Rectal smooth muscle tissue (tissue), 1 donor: Measurements from ENCODE around the gene ZBTB18.

ENCODE experiments used
- H3K27ac ChIP-seq: one replicate; pipeline ENCODE4 v1.7.0; 2013; ENCODE audit warnings: low read depth, low read length, inconsistent platforms
- H3K27me3 ChIP-seq: one replicate; pipeline ENCODE4 v1.7.0; 2013; ENCODE audit warnings: low read length; ENCODE audit not compliant: control insufficient read depth, insufficient read depth
- H3K36me3 ChIP-seq: one replicate; pipeline ENCODE4 v1.7.0; 2013; ENCODE audit warnings: low read length; ENCODE audit not compliant: control insufficient read depth, insufficient read depth
- H3K4me1 ChIP-seq: one replicate; pipeline ENCODE4 v1.7.0; 2013; ENCODE audit warnings: low read length; ENCODE audit not compliant: control insufficient read depth, insufficient read depth
- H3K4me3 ChIP-seq: one replicate; pipeline ENCODE4 v1.7.0; 2013; ENCODE audit warnings: low read length
- H3K9ac ChIP-seq: one replicate; pipeline ENCODE4 v1.7.0; 2013; ENCODE audit warnings: low read length

The ZBTB18 gene

DNA sequence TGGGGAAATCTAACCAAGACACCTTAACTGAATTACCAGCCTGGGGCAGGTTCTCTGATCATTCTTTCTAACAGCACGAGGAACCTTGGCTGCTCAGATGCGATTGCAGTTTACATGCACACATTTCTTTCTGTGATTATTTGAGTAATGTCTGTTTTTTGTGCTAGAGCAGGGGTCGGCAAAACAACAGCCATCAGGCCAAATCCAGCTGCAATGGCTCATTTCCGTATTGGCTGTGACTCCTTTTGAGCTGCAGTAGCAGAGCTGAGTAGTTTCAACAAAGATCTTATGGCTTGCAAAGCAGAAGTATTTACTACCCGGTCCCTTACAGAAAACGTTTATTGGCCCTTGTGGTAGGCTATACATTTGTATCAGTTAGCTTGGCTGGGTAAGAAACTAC is 37.1 kb downstream of the ZBTB18 start:
- no peaks in the 10 kb centered on the region for H3K36me3 ChIP-seq
- H3K4me1 ChIP-seq = no peaks in the 10 kb centered on the region
- H3K4me3 ChIP-seq = no peak overlapping the region
- H3K9ac ChIP-seq = no peak overlapping the region
- H3K27ac ChIP-seq = no peak overlapping the region
- no peaks in the 10 kb centered on the region for H3K27me3 ChIP-seq

GRCh38 chr1:244089561-244089960 is 38.5 kb downstream of the ZBTB18 start:
- Histone ChIP-seq H3K27ac (no peak overlapping the region), H3K27me3 (no peaks in the 10 kb centered on the region), H3K4me1 (no peaks in the 10 kb centered on the region), H3K9ac (no peak overlapping the region), H3K4me3 (no peak overlapping the region), H3K36me3 (no peaks in the 10 kb centered on the region)

GRCh38 chr1:244090645-244091044 is 39.6 kb downstream of the ZBTB18 start:
- Histone ChIP-seq H3K27me3 (no peaks in the 10 kb centered on the region), H3K36me3 (no peaks in the 10 kb centered on the region), H3K4me3 (no peak overlapping the region), H3K27ac (no peak overlapping the region), H3K4me1 (no peaks in the 10 kb centered on the region), H3K9ac (no peak overlapping the region)

DNA sequence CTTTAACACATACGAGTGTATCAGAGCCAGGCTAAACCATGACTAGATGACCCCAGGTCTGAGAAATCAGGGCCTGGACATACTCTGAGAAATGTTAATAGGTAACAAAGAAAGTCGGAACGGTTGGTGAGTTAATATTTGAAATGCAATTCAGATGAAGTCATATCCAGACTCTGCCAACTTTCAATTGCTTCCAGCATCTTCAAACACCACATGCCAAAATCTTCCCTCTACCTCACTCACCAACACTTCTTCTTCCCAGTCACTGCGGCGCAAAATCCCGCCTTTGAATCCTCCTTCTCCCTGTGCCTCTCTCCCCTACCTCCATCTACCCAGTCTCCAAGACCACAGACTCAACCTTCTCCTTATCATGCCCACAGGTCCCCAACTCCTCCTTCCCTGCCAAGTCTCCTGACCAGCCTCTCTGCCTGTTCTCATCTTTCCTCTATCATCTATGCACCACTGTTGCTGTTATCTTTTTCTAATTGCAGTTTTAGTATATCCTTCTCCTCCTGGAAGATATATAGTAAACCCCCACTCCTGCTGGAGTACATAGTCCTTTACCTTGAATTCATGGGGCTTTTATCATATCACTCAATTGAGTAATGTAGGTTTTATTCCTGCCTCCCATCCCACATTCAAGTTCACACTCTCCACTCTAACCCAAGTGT is 41.3 kb downstream of the ZBTB18 start:
- H3K27ac ChIP-seq = no peak overlapping the region
- no peaks in the 10 kb centered on the region for H3K27me3 ChIP-seq
- H3K9ac ChIP-seq = no peak overlapping the region
- no peaks in the 10 kb centered on the region for H3K4me1 ChIP-seq
- no peaks in the 10 kb centered on the region for H3K36me3 ChIP-seq
- no peak overlapping the region for H3K4me3 ChIP-seq

DNA sequence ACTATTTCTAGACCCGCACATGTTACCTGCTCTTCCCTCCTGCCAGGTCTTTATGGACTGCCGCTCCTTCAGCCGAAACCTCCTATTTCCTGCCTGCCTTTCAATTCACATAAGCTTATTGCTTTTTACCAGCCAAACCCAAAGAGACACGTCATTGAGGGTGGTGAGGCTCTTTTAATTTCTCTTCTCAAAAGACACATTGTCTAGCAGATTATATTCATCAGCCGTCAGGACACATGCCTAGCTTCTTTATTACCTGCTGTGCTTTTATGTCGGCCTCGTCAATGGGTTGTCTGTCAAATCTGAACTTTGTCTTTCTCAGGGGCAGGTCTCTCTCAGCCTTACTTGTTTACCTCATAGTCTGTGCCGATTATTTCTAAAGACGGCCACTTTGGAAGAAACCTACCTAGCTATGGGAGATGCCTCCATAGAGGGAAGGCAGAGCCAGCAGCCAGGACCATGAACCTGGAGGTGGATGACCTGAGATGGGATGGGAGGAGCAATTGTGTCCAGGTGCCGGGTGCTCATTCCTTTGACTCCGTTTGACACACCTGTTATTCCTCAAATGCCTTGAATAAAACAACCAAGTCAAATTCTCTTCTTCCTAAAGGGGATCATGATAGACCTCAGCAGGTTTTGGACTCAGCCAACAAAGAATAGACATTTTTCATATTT is 42.0 kb downstream of the ZBTB18 start:
- no peaks in the 10 kb centered on the region for H3K36me3 ChIP-seq
- no peak overlapping the region for H3K27ac ChIP-seq
- H3K4me1 ChIP-seq = no peaks in the 10 kb centered on the region
- H3K27me3 ChIP-seq = no peaks in the 10 kb centered on the region
- H3K4me3 ChIP-seq = no peak overlapping the region
- no peak overlapping the region for H3K9ac ChIP-seq

- Histone ChIP-seq H3K27me3 (no peaks in the 10 kb centered on the region), H3K36me3 (no peaks in the 10 kb centered on the region), H3K27ac (no peak overlapping the region), H3K9ac (no peak overlapping the region), H3K4me1 (no peaks in the 10 kb centered on the region), H3K4me3 (no peak overlapping the region)
These were observed 43.9 kb downstream of the ZBTB18 start for GRCh38 chr1:244094880-244095528.

- Histone ChIP-seq H3K9ac (no peak overlapping the region), H3K27me3 (no peaks in the 10 kb centered on the region), H3K36me3 (no peaks in the 10 kb centered on the region), H3K27ac (no peak overlapping the region), H3K4me3 (no peak overlapping the region), H3K4me1 (no peaks in the 10 kb centered on the region)
These were observed 44.4 kb downstream of the ZBTB18 start for GRCh38 chr1:244095529-244095911.

GRCh38 chr1:244096066-244096610 is 45.1 kb downstream of the ZBTB18 start:
- H3K4me1 ChIP-seq = no peaks in the 10 kb centered on the region
- no peak overlapping the region for H3K4me3 ChIP-seq
- no peak overlapping the region for H3K9ac ChIP-seq

DNA sequence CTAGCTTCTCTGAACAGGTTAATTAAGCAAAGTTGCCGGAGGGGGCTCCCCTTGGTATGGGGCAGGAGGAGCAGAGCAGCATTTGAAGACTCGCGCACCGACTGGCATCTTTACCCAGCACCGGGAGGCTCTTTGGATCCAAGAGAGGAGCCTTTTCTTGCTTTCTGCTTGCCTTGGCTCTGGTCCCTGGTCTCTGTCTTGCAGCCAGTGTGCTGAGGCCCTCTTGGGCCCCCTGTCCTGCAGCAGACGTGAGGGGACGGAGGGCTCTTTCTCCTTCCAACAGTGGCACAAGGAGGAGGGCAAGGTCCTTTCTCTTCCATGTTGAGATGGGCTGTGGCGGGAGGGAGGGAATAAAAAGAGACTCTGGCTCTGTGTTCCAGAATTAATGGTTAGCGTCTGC is 45.6 kb downstream of the ZBTB18 start:
- H3K27ac ChIP-seq = no peak overlapping the region
- no peak overlapping the region for H3K9ac ChIP-seq
- no peaks in the 10 kb centered on the region for H3K4me1 ChIP-seq
- H3K27me3 ChIP-seq = peaks cover 3% of the 10 kb centered on the region
- no peak overlapping the region for H3K4me3 ChIP-seq
- H3K36me3 ChIP-seq = no peaks in the 10 kb centered on the region

More at GRCh38 chr1:244096066-244096610, 45.1 kb downstream of the ZBTB18 start:
- Histone ChIP-seq H3K27me3 (peaks cover 3% of the 10 kb centered on the region), H3K27ac (no peak overlapping the region), H3K36me3 (no peaks in the 10 kb centered on the region)

DNA sequence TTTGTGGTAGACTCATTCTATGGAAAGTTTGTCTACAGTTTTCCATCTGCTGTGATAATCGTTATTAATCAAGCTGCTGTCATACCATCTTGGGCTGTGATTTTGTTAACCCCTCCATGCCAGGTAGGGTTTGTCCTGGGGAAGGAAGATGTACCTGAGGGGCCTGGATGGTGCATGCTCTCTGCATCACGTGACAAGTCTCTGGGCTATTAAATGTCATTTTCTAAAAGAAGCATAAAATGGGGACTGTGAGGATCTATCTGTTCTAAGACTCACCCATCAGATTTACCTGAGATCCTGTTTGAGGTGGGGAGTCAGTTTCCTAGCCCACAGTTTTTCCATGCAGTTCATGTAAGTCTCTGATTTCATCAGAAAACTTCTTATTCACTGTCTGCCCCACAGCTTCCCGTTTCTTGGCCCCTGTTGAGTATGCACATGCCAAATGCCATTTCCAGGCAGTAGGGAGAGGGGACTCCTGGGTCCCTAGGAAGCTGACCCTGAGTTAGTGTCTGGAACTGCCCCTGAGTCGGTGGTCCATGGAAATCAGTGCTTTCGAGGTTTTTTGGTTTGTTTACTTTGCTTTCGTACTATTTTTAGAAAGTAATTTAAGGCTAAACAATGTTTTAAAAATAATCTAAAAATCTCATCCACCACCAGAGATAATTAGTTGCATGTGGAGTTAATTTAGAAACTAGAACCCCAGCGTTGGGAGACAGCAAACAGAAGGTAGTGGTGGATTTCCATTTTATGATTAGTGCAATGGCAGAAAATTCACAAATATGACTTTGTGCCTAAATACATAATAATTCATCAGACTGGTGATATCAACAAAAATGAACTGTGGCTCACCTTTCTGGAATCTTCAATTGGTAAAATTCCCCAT is 46.7 kb downstream of the ZBTB18 start:
- H3K4me1 ChIP-seq = no peaks in the 10 kb centered on the region
- peaks cover 3% of the 10 kb centered on the region for H3K27me3 ChIP-seq
- H3K4me3 ChIP-seq = no peak overlapping the region
- no peak overlapping the region for H3K27ac ChIP-seq
- no peaks in the 10 kb centered on the region for H3K36me3 ChIP-seq
- no peak overlapping the region for H3K9ac ChIP-seq

- H3K9ac ChIP-seq = no peak overlapping the region
- H3K36me3 ChIP-seq = no peaks in the 10 kb centered on the region
- no peak overlapping the region for H3K27ac ChIP-seq
- no peaks in the 10 kb centered on the region for H3K4me1 ChIP-seq
- H3K27me3 ChIP-seq = peaks cover 3% of the 10 kb centered on the region
- H3K4me3 ChIP-seq = no peak overlapping the region
These were observed 48.3 kb downstream of the ZBTB18 start for GRCh38 chr1:244099258-244099930.
